GM12864 (cell line): ENCODE results near the gene ZCCHC14.

ENCODE experiments used
- DNase-seq: peaks from one replicate; pipeline ENCODE4 v3.0.0-alpha.2; 2011; ENCODE audit warnings: low read depth
- H3K4me3 ChIP-seq: 2 replicates; pipeline ENCODE4 v1.5.1; 2011; ENCODE audit warnings: mild to moderate bottlenecking, low read depth, low read length, control low read depth
- CTCF ChIP-seq: IDR thresholded peaks from 2 replicates; pipeline ENCODE4 v1.5.1; 2011; ENCODE audit warnings: low read depth, mild to moderate bottlenecking, moderate library complexity, low read length, control low read depth, inconsistent platforms; ENCODE audit errors: missing control alignments

The ZCCHC14 gene

GRCh38 chr16:87436225-87437172 lies 56.3 kb downstream of the ZCCHC14 start:
- TF ChIP-seq CTCF: no peak
- no peak overlapping the region for H3K4me3 ChIP-seq
- DNase-seq: no peak

- TF ChIP-seq CTCF: no peak
- H3K4me3 ChIP-seq: no peak overlapping the region
- DNase-seq: no peak
Observed at GRCh38 chr16:87435372-87436224, 57.2 kb downstream of the ZCCHC14 start.

GRCh38 chr16:87434146-87434667 lies 58.6 kb downstream of the ZCCHC14 start:
- H3K4me3 ChIP-seq: no peak overlapping the region
- DNase-seq: no peak
- TF ChIP-seq CTCF: no peak

GRCh38 chr16:87432330-87432915 lies 60.4 kb downstream of the ZCCHC14 start:
- H3K4me3 ChIP-seq: no peak overlapping the region
- DNase-seq: no peak
- no peak for TF ChIP-seq CTCF

- TF ChIP-seq CTCF: no peak
- no peak overlapping the region for H3K4me3 ChIP-seq
- no peak for DNase-seq
Observed at GRCh38 chr16:87431926-87432325, 60.9 kb downstream of the ZCCHC14 start.

GRCh38 chr16:87426423-87427215 lies 66.2 kb downstream of the ZCCHC14 start:
- no peak for TF ChIP-seq CTCF
- no peak for DNase-seq
- H3K4me3 ChIP-seq: no peak overlapping the region
